Testis (tissue), 3 donors: ENCODE data around the gene NFKBIA. TPM values are rescaled to one million over a fixed set of nuclear protein-coding genes. Genes with fewer than 3 reads are reported as not detected.

Source experiments
- DNase-seq: peaks from one replicate; pipeline ENCODE4 v3.0.0-alpha.2; 2019
- H3K27ac ChIP-seq, 2 donors: fragments of 200-600 bp; sonication (generic); one replicate each; pipeline ENCODE4 v1.5.1; 2019
- H3K27me3 ChIP-seq: fragments of 200-600 bp; sonication (generic); one replicate; pipeline ENCODE4 v1.5.1; 2019
- H3K36me3 ChIP-seq: fragments of 200-600 bp; sonication (generic); one replicate; pipeline ENCODE4 v1.5.1; 2017; ENCODE audit warnings: low read depth; ENCODE audit errors: missing control alignments
- H3K4me1 ChIP-seq: fragments of 200-600 bp; sonication (generic); one replicate; pipeline ENCODE4 v1.5.1; 2019
- H3K4me3 ChIP-seq, 2 donors: fragments of 200-600 bp; sonication (generic); one replicate each; pipeline ENCODE4 v1.5.1; 2017 to 2019
- H3K9me3 ChIP-seq: fragments of 200-600 bp; sonication (generic); one replicate; pipeline ENCODE4 v1.5.1; 2017
- CTCF ChIP-seq, 3 experiments: fragments of 450-650 bp in 2 of 3; fragments of 200-600 bp in 1 of 3; sonication (generic) in 1 of 3; IDR thresholded peaks; one replicate each; pipeline ENCODE4 v1.5.1; 2016 to 2019; ENCODE audit warnings: antibody characterized with exemption in 3 of 3, mild to moderate bottlenecking in 2 of 3, moderate library complexity in 1 of 3
- POLR2A ChIP-seq: fragments of 450-650 bp; IDR thresholded peaks from one replicate; pipeline ENCODE4 v1.6.1; 2017; ENCODE audit warnings: antibody characterized with exemption, mild to moderate bottlenecking, moderate library complexity
- WGBS, 2 donors: methylation state at CpG; one replicate each; pipeline ENCODE4 v1.1.5; 2018; 5-methylcytosine and 5-hydroxymethylcytosine counted together
- intact Hi-C: fragments of 100-400 bp; cut with DNase I; formaldehyde crosslinking; loops from one replicate; pipeline ENCODE4 v1.15.1; 2023; ENCODE audit warnings: low total_unique reads
- polyA plus RNA-seq: library from polyadenylated mRNA; stranded (reverse); fragments of 350-450 nt; fragmentation: Illumina TruSeq; extraction: RNeasy Lipid Tissue Mini Kit (QIAGEN cat#74804); gene quantifications from one replicate; pipeline ENCODE4 v1.2.3, GENCODE V29; 2014; ENCODE audit warnings: low read depth, low replicate concordance; ENCODE audit not compliant: insufficient read depth
- total RNA-seq, 2 donors: library from RNA; depleted of rRNA; stranded (reverse); fragments of >200 nt; gene quantifications; one replicate each; pipeline ENCODE4 v1.2.3, GENCODE V29; 2016

NFKBIA gene
- total and polyA plus RNA-seq, 3 donors from 2014 or later = 64.7 to 171 (median 154) TPM

GRCh38 chr14:35429951-35430350 lies 25.4 kb upstream of the NFKBIA start:
- Histone ChIP-seq H3K27ac (no peak overlapping the region), H3K9me3 (no peaks in the 10 kb centered on the region), H3K4me3 (peak overlapping the region in 1 of 2 donors; percentile 13), H3K36me3 (no peaks in the 10 kb centered on the region), H3K4me1 (no peaks in the 10 kb centered on the region), H3K27me3 (no peaks in the 10 kb centered on the region)
- intact Hi-C loops = no loop called here
- WGBS, 2 donors = 39 to 50% methylated on average over 4 of the region's 4 CpGs
- no peak for DNase-seq
- no peak for TF ChIP-seq CTCF (IDR thresholded peaks at IDR 0.05)
- TF ChIP-seq POLR2A = no peak

GRCh38 chr14:35425850-35426249 lies 21.3 kb upstream of the NFKBIA start:
- WGBS, 2 donors = 77 to 84% methylated on average over 2 of the region's 2 CpGs
- Histone ChIP-seq H3K4me1 (no peaks in the 10 kb centered on the region), H3K4me3 (no peak overlapping the region), H3K27ac (no peak overlapping the region), H3K9me3 (no peaks in the 10 kb centered on the region), H3K36me3 (no peaks in the 10 kb centered on the region), H3K27me3 (no peaks in the 10 kb centered on the region)
- no peak for TF ChIP-seq CTCF (IDR thresholded peaks at IDR 0.05)
- TF ChIP-seq POLR2A = no peak
- no peak for DNase-seq
- intact Hi-C loops = no loop called here

GRCh38 chr14:35423621-35424020 lies 19.1 kb upstream of the NFKBIA start:
- Histone ChIP-seq H3K27me3 (no peaks in the 10 kb centered on the region), H3K27ac (no peak overlapping the region), H3K9me3 (no peaks in the 10 kb centered on the region), H3K36me3 (no peaks in the 10 kb centered on the region), H3K4me3 (no peak overlapping the region), H3K4me1 (no peaks in the 10 kb centered on the region)
- TF ChIP-seq CTCF (IDR thresholded peaks at IDR 0.05) = no peak
- DNase-seq = no peak
- intact Hi-C loops = no loop called here

- Histone ChIP-seq H3K27me3 (no peaks in the 10 kb centered on the region), H3K4me3 (no peak overlapping the region), H3K9me3 (no peaks in the 10 kb centered on the region), H3K36me3 (no peaks in the 10 kb centered on the region), H3K4me1 (no peaks in the 10 kb centered on the region), H3K27ac (no peak overlapping the region)
- intact Hi-C loops = no loop called here
- no peak for DNase-seq
- TF ChIP-seq POLR2A (no peak), CTCF (IDR thresholded peaks at IDR 0.05) (no peak)
- 66 to 74% methylated on average over 7 of the region's 7 CpGs for WGBS, 2 donors
These were observed 15.7 kb upstream of the NFKBIA start for GRCh38 chr14:35420036-35420811.

- intact Hi-C loops = loop anchor here (10.0 kb wide), 1 partner anchor 295 kb away; the partner anchor contains the start of genes PPP2R3C and PRORP
- Histone ChIP-seq H3K36me3 (no peaks in the 10 kb centered on the region), H3K27me3 (no peaks in the 10 kb centered on the region), H3K27ac (no peak overlapping the region), H3K4me1 (no peaks in the 10 kb centered on the region), H3K9me3 (no peaks in the 10 kb centered on the region), H3K4me3 (no peak overlapping the region)
- no peak for DNase-seq
- WGBS, 2 donors = 62 to 63% methylated on average over 7 of the region's 7 CpGs
- TF ChIP-seq CTCF (IDR thresholded peaks at IDR 0.05) = no peak
- no peak for TF ChIP-seq POLR2A
These were observed 14.9 kb upstream of the NFKBIA start for GRCh38 chr14:35419429-35419841.
